HEK293 (cell line): ENCODE data around the gene KAT2B.

ENCODE experiments used
- CTCF ChIA-PET: fragments of 350-600 bp; formaldehyde crosslinking; extraction: SDS; loops from one replicate; lab custom pipeline; 2021; ENCODE audit warnings: antibody characterized with exemption; lab: Yijun Ruan, JAX
- POLR2A ChIA-PET: fragments of 300-600 bp; formaldehyde crosslinking; extraction: SDS; loops from one replicate; lab custom pipeline; 2020; ENCODE audit warnings: antibody characterized with exemption, inconsistent platforms; lab: Yijun Ruan, JAX
- H3K27ac ChIP-seq: fragments of 200-500 bp; sonication (Bioruptor generic); 2 replicates; pipeline ENCODE4 v1.5.1; 2014; ENCODE audit warnings: low read depth, low read length, control low read depth, inconsistent platforms; ENCODE audit errors: extremely low read depth
- H3K36me3 ChIP-seq, 2 experiments: fragments of 200-500 bp in 1 of 2; sonication (Bioruptor generic) in 1 of 2; 1 replicate in 1 of 2; 2 replicates in 1 of 2; pipeline ENCODE4 v1.5.1; 2014 to 2017; ENCODE audit warnings: inconsistent platforms in 2 of 2, low read length in 2 of 2; ENCODE audit not compliant: control insufficient read depth in 2 of 2, insufficient read depth in 1 of 2
- H3K4me1 ChIP-seq: fragments of 200-500 bp; sonication (Bioruptor generic); 2 replicates; pipeline ENCODE4 v1.5.1; 2014; ENCODE audit warnings: mild to moderate bottlenecking, low read length, inconsistent platforms; ENCODE audit not compliant: control insufficient read depth, insufficient read depth
- H3K4me3 ChIP-seq: 2 replicates; pipeline ENCODE4 v1.5.1; 2011; ENCODE audit warnings: low read depth, mild to moderate bottlenecking, control low read depth, low read length, moderate library complexity
- H3K9me3 ChIP-seq: fragments of 200-500 bp; sonication (Bioruptor generic); 2 replicates; pipeline ENCODE4 v1.5.1; 2014; ENCODE audit warnings: low read depth, low read length, inconsistent platforms; ENCODE audit not compliant: control insufficient read depth, insufficient read depth
- KLF1 ChIP-seq: fragments of 450-650 bp; formaldehyde crosslinking; IDR thresholded peaks from 2 replicates; pipeline ENCODE4 v1.5.1; 2016; ENCODE audit warnings: missing biosample characterization, missing genetic modification characterization
- SETDB1 ChIP-seq: IDR thresholded peaks from one replicate; pipeline ENCODE4 v1.6.1; 2017; ENCODE audit warnings: mild to moderate bottlenecking, low read length, moderate library complexity, mixed read lengths; ENCODE audit not compliant: insufficient read length
- ZBTB1 ChIP-seq: fragments of 450-650 bp; formaldehyde crosslinking; IDR thresholded peaks from 2 replicates; pipeline ENCODE4 v1.5.1; 2016; ENCODE audit warnings: missing biosample characterization, missing genetic modification characterization
- ZBTB8A ChIP-seq: fragments of 450-650 bp; formaldehyde crosslinking; IDR thresholded peaks from 2 replicates; pipeline ENCODE4 v1.5.1; 2016; ENCODE audit warnings: missing biosample characterization, missing genetic modification characterization
- ZNF133 ChIP-seq: fragments of 450-650 bp; formaldehyde crosslinking; IDR thresholded peaks from 2 replicates; pipeline ENCODE4 v1.5.1; 2016; ENCODE audit warnings: missing biosample characterization, missing genetic modification characterization
- ZNF169 ChIP-seq: fragments of 450-650 bp; formaldehyde crosslinking; IDR thresholded peaks from 2 replicates; pipeline ENCODE4 v1.5.1; 2016; ENCODE audit warnings: missing biosample characterization, missing genetic modification characterization
- ZNF211 ChIP-seq: fragments of 450-650 bp; formaldehyde crosslinking; IDR thresholded peaks from 2 replicates; pipeline ENCODE4 v1.5.1; 2016; ENCODE audit warnings: low read depth, missing biosample characterization, missing genetic modification characterization
- ZNF302 ChIP-seq: fragments of 450-650 bp; formaldehyde crosslinking; IDR thresholded peaks from 2 replicates; pipeline ENCODE4 v1.5.1; 2016; ENCODE audit warnings: missing biosample characterization, missing genetic modification characterization, low read depth
- ZNF416 ChIP-seq: fragments of 450-650 bp; formaldehyde crosslinking; IDR thresholded peaks from 2 replicates; pipeline ENCODE4 v1.5.1; 2016; ENCODE audit warnings: missing biosample characterization, missing genetic modification characterization
- ZNF426 ChIP-seq: fragments of 450-650 bp; formaldehyde crosslinking; IDR thresholded peaks from 2 replicates; pipeline ENCODE4 v1.5.1; 2017; ENCODE audit warnings: missing biosample characterization, missing genetic modification characterization, mild to moderate bottlenecking, inconsistent platforms, moderate library complexity
- ZNF510 ChIP-seq: fragments of 450-650 bp; formaldehyde crosslinking; IDR thresholded peaks from 2 replicates; pipeline ENCODE4 v1.5.1; 2018; ENCODE audit warnings: mild to moderate bottlenecking, missing genetic modification characterization, missing biosample characterization; ENCODE audit not compliant: insufficient replicate concordance
- ZNF585B ChIP-seq: fragments of 450-650 bp; formaldehyde crosslinking; IDR thresholded peaks from 2 replicates; pipeline ENCODE4 v1.5.1; 2016; ENCODE audit warnings: missing biosample characterization, missing genetic modification characterization
- ZNF624 ChIP-seq: fragments of 450-650 bp; formaldehyde crosslinking; IDR thresholded peaks from 2 replicates; pipeline ENCODE4 v1.5.1; 2017; ENCODE audit warnings: missing biosample characterization, missing genetic modification characterization
- ZNF626 ChIP-seq: fragments of 450-650 bp; sonication (Bioruptor Pico); formaldehyde crosslinking; IDR thresholded peaks from 2 replicates; pipeline ENCODE4 v1.5.1; 2018; ENCODE audit warnings: missing biosample characterization, missing genetic modification characterization, inconsistent platforms
- ZNF664 ChIP-seq: fragments of 450-650 bp; formaldehyde crosslinking; IDR thresholded peaks from 2 replicates; pipeline ENCODE4 v1.5.1; 2016; ENCODE audit warnings: missing biosample characterization, missing genetic modification characterization
- ZNF791 ChIP-seq: fragments of 450-650 bp; formaldehyde crosslinking; IDR thresholded peaks from 2 replicates; pipeline ENCODE4 v1.5.1; 2016; ENCODE audit warnings: missing biosample characterization, missing genetic modification characterization
- ZNF792 ChIP-seq: fragments of 450-650 bp; formaldehyde crosslinking; IDR thresholded peaks from 2 replicates; pipeline ENCODE4 v1.5.1; 2016; ENCODE audit warnings: missing biosample characterization, missing genetic modification characterization
- ZNF843 ChIP-seq: fragments of 450-650 bp; formaldehyde crosslinking; IDR thresholded peaks from 2 replicates; pipeline ENCODE4 v1.5.1; 2016; ENCODE audit warnings: missing biosample characterization, missing genetic modification characterization
- ZSCAN16 ChIP-seq: fragments of 450-650 bp; formaldehyde crosslinking; IDR thresholded peaks from 2 replicates; pipeline ENCODE4 v1.5.1; 2016; ENCODE audit warnings: missing biosample characterization, missing genetic modification characterization
- TF ChIP-seq, protein P1 (sequence below): fragments of 450-650 bp; formaldehyde crosslinking; IDR thresholded peaks from 2 replicates; pipeline ENCODE4 v1.5.1; 2016; ENCODE audit warnings: missing biosample characterization, missing genetic modification characterization
- TF ChIP-seq, protein P2 (sequence below): fragments of 450-650 bp; formaldehyde crosslinking; IDR thresholded peaks from 2 replicates; pipeline ENCODE4 v1.5.1; 2016; ENCODE audit warnings: missing biosample characterization, missing genetic modification characterization
- TF ChIP-seq, protein P3 (sequence below): fragments of 450-650 bp; formaldehyde crosslinking; IDR thresholded peaks from 2 replicates; pipeline ENCODE4 v1.5.1; 2016; ENCODE audit warnings: missing biosample characterization, missing genetic modification characterization
- TF ChIP-seq, protein P4 (sequence below): fragments of 450-650 bp; formaldehyde crosslinking; IDR thresholded peaks from 2 replicates; pipeline ENCODE4 v1.5.0; 2017; ENCODE audit warnings: missing biosample characterization, missing genetic modification characterization, borderline replicate concordance

KAT2B gene

DNA sequence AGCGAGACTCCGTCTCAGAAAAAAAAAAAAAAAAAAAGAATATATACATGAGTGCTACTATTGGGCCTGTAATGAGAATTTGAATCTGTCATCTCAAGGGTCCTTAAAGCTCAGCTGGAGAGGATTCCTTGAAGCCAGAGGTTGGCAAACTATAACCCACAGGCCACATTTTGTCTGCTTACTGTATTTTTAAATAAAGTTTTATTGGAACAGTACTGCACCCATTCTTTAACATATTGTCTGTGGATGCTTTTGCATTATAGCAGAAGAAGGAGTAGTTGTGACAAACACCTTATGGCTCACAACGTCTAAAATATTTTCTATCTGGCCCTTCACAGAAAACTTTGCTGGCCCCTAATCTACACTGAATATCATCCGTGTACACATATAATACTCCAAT lies 85.0 kb downstream of the KAT2B start (continued):
- TF ChIP-seq, protein P1, sequence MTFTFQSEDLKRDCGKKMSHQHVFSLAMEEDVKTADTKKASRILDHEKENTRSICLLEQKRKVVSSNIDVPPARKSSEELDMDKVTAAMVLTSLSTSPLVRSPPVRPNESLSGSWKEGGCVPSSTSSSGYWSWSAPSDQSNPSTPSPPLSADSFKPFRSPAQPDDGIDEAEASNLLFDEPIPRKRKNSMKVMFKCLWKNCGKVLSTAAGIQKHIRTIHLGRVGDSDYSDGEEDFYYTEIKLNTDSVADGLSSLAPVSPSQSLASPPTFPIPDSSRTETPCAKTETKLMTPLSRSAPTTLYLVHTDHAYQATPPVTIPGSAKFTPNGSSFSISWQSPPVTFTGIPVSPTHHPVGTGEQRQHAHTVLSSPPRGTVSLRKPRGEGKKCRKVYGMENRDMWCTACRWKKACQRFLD (tag by site-specific recombination) = no peak
- TF ChIP-seq ZNF624 (no peak), ZNF510 (tag by site-specific recombination) (no peak), ZSCAN16 (tag by site-specific recombination) (no peak)

DNA sequence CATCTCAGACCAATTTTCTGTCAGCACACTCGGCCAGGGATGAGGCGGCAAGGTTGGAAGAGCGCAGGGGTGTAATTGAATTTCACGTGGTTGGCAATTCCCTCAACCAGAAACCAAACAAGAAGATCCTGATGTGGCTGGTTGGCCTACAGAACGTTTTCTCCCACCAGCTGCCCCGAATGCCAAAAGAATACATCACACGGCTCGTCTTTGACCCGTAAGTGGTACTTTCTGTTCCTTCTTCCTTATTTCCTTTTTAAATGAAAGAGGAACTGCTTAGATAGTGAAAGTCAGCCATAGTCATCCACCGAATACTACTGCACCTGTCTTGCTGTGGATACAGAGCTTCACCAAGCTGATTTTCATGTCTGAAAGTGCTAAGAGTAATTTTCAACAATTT lies 85.7 kb downstream of the KAT2B start:
- no peak overlapping the region for H3K27ac ChIP-seq
- no peaks in the 10 kb centered on the region for H3K4me1 ChIP-seq
- no peak overlapping the region for H3K4me3 ChIP-seq
- H3K9me3 ChIP-seq = no peaks in the 10 kb centered on the region
- POLR2A ChIA-PET = no interaction called here
- CTCF ChIA-PET = no interaction called here
- peaks cover 3 to 39% of the 10 kb centered on the region in 2 experiments; a peak in 2 of 3 replicates for H3K36me3 ChIP-seq
- no peak for TF ChIP-seq ZNF416
- no peak for TF ChIP-seq KLF1 (tag by site-specific recombination)
- TF ChIP-seq ZNF302 (tag by site-specific recombination) = no peak
- TF ChIP-seq, protein P2, sequence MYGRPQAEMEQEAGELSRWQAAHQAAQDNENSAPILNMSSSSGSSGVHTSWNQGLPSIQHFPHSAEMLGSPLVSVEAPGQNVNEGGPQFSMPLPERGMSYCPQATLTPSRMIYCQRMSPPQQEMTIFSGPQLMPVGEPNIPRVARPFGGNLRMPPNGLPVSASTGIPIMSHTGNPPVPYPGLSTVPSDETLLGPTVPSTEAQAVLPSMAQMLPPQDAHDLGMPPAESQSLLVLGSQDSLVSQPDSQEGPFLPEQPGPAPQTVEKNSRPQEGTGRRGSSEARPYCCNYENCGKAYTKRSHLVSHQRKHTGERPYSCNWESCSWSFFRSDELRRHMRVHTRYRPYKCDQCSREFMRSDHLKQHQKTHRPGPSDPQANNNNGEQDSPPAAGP (tag by site-specific recombination) = no peak
- no peak for TF ChIP-seq ZNF211 (tag by site-specific recombination)
- TF ChIP-seq ZBTB1 (tag by site-specific recombination) = no peak
- TF ChIP-seq ZNF843 (tag by site-specific recombination) = no peak
- TF ChIP-seq, protein P3, sequence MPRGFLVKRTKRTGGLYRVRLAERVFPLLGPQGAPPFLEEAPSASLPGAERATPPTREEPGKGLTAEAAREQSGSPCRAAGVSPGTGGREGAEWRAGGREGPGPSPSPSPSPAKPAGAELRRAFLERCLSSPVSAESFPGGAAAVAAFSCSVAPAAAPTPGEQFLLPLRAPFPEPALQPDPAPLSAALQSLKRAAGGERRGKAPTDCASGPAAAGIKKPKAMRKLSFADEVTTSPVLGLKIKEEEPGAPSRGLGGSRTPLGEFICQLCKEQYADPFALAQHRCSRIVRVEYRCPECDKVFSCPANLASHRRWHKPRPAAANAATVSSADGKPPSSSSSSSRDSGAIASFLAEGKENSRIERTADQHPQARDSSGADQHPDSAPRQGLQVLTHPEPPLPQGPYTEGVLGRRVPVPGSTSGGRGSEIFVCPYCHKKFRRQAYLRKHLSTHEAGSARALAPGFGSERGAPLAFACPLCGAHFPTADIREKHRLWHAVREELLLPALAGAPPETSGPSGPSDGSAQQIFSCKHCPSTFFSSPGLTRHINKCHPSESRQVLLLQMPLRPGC (tag by site-specific recombination) = no peak
- TF ChIP-seq ZNF791 (tag by site-specific recombination) = no peak
- no peak for TF ChIP-seq ZBTB8A (tag by site-specific recombination)
- TF ChIP-seq ZNF585B = no peak
- no peak for TF ChIP-seq ZNF426 (tag by site-specific recombination)
- TF ChIP-seq ZNF133 (tag by site-specific recombination) = no peak
- no peak for TF ChIP-seq SETDB1
- TF ChIP-seq, protein P4, sequence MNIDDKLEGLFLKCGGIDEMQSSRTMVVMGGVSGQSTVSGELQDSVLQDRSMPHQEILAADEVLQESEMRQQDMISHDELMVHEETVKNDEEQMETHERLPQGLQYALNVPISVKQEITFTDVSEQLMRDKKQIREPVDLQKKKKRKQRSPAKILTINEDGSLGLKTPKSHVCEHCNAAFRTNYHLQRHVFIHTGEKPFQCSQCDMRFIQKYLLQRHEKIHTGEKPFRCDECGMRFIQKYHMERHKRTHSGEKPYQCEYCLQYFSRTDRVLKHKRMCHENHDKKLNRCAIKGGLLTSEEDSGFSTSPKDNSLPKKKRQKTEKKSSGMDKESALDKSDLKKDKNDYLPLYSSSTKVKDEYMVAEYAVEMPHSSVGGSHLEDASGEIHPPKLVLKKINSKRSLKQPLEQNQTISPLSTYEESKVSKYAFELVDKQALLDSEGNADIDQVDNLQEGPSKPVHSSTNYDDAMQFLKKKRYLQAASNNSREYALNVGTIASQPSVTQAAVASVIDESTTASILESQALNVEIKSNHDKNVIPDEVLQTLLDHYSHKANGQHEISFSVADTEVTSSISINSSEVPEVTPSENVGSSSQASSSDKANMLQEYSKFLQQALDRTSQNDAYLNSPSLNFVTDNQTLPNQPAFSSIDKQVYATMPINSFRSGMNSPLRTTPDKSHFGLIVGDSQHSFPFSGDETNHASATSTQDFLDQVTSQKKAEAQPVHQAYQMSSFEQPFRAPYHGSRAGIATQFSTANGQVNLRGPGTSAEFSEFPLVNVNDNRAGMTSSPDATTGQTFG = no peak
- TF ChIP-seq ZNF792 (tag by site-specific recombination) = no peak
- no peak for TF ChIP-seq ZNF664 (tag by site-specific recombination)
- TF ChIP-seq ZNF169 (tag by site-specific recombination) = no peak
- TF ChIP-seq ZNF626 = no peak
- TF ChIP-seq, all 188 proteins: peak for 0
